Esophagus mucosa (tissue), 1 donor: ENCODE results near the gene REXO1. TPM values are rescaled to one million over a fixed set of nuclear protein-coding genes. Genes with fewer than 3 reads are reported as not detected.
"Not testable (repeated sequence)": the region's sequence is repeated elsewhere in the genome, so short reads cannot be mapped to it uniquely, and the experiment has no call there.

Source experiments
- ATAC-seq: fragments of 200-7000 bp; cut with Tn5 transposase; one replicate; pipeline ENCODE4 v1.9.1; 2020
- total RNA-seq: library from RNA; stranded (reverse); gene quantifications from one replicate; pipeline ENCODE4 v1.2.4, GENCODE V29; 2023
- donor health status: DM: yes; HTN: yes; CAD: no.

REXO1 gene, protein sequence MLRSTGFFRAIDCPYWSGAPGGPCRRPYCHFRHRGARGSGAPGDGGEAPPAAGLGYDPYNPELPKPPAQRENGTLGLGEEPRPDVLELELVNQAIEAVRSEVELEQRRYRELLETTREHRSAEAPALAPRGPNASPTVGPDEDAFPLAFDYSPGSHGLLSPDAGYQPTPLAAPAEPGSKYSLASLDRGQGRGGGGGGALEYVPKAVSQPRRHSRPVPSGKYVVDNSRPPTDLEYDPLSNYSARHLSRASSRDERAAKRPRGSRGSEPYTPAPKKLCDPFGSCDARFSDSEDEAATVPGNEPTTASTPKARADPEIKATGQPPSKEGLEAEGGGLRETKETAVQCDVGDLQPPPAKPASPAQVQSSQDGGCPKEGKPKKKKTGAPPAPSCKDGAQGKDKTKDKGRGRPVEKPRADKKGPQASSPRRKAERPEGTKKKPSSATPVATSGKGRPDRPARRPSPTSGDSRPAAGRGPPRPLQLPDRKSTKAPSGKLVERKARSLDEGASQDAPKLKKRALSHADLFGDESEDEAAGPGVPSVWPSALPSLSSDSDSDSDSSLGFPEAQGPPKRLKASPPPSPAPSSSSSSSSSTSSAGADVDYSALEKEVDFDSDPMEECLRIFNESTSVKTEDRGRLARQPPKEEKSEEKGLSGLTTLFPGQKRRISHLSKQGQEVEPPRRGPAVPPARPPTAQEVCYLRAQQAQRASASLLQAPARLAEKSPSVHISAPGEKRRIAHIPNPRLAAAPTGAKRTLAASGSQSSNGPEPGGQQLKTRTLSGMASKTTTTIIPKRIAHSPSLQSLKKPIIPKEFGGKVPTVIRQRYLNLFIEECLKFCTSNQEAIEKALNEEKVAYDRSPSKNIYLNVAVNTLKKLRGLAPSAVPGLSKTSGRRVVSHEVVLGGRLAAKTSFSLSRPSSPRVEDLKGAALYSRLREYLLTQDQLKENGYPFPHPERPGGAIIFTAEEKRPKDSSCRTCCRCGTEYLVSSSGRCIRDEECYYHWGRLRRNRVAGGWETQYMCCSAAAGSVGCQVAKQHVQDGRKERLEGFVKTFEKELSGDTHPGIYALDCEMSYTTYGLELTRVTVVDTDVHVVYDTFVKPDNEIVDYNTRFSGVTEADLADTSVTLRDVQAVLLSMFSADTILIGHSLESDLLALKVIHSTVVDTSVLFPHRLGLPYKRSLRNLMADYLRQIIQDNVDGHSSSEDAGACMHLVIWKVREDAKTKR
- total RNA-seq: 16.9 TPM

DNA sequence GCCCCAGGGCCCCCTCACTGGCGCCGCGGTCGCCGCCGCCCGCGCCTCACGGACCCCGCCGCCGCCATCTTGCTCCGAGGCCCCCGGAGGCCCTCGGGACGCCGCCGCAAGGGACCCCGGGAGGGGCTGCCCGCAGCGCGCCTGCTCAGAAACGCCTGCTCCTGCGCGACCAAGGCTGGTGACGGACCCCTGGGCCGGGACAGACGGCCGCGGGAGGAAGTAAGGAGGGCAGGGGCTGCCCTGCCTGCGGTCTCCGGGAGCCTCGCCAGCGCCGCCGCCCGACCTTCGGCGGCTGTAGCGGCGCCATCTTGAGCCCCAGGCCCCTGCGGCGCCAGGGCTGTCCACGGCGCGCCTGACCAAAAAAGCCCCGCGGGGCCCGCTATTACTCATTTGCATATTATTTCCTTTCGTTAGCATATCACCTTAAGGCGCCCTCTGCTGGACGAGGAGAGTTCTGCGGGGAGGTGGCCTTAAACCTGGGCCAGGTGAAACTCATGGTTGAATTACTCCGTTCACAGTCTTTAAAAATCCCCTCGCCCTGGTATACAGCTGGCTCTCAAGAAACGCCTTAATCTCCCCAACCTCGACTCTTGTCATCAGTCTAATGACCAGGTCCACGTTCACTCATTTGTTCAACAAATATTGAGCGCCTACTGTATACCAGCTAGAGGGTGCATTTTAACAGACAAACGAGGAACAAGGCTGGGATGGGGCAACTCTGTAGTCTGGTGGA, at the start of gene REXO1:
Gene REXO1, minus strand, starts transcription at position 85 of the 733 bp plus-strand sequence. CDS start 125 bp downstream, outside the sequence.
- peak; percentile 73 for ATAC-seq

DNA sequence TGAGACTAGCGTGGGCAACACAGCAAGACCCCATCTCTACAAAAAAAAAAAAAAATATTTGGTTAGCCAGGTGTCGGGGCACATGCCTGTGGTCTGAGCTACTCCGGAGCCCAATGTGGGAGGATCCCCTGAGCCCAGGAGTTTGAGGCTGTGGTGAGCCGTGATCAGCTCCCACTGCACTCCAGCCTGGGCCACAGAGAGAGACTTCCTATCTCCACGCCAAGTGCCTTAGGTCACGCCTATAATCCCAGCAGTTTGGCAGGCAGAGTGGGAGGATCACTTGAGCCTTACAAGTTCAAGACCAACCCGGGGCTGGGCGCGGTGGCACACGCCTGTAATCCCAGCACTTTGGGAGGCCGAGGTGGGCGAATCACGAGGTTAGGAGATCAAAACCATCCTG, 48.2 kb upstream of the REXO1 start:
- ATAC-seq: peak; percentile 16

DNA sequence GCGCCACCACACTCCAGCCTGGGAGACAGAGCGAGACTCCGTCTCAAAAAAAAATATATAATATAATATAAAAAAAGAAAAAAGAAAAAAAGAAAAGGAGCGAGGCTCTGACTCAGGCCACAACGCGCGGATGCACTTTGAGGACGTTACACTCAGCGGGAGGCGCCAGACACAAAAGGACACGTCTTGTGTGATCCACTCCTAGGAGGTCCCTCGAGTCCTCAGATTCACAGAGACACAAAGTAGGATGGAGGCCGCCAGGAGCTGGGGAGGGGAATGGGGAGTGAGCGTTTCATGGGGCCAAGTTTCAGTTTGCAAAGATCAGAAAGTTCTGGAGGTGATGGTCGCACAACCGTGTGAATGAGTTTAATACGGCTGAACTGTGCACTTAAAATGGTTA, 45.5 kb upstream of the REXO1 start:
- ATAC-seq: no peak

DNA sequence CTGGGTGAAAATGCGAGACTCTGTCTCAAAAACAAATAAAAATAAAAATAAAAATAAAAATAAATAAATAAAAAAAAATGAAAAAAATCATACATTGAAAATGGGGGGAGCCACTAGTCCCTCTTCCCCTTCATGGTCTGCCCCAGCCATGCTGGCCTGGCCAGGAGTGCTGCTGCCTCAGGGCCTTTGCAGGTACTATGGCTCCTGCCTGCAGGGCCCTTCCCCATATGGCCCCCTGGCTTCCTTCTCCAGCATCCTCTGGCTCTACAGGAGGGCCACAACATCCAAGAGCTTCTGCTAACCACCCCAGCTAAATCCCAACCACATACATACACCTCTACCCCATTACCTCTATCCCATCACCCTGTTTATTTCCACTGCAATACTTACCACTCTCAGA, 41.6 kb upstream of the REXO1 start:
- no peak for ATAC-seq

DNA sequence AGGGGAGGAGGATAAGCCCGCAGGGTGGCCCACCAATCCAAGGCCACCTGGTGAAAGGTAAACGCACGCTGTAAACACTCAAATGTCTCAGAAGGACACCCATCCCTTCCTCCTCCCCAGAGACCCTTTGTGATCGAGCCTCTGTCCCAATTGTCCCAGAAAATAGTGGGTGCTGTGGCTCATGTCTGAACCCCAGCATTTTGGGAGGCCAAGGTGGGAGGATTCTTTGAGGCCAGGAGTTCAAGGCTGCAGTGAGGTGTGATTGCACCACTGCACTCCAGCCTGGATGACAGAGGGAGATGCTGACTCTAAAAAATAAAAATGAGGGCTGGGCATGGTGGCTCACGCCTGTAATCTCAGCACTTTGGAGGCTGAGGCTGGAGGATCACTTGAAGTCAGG, 40.1 kb upstream of the REXO1 start:
- ATAC-seq: no peak

DNA sequence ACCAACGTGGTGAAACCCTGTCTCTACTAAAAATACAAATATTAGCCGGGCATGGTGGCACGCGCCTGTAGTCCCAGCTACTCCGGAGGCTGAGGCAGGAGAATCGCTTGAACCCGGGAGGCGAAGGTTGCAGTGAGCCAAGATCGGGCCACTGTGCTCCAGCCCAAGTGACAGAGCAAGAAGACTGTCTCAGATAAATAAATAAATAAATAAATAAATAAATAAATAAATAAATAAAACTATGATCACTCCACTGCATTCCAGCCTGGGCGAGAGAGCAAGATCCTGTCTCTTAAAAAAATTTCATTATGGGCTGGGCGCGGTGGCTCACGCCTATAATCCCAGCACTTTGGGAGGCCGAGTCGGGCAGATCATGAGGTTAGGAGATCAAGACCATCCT, 38.1 kb upstream of the REXO1 start:
- ATAC-seq: not testable (repeated sequence)

DNA sequence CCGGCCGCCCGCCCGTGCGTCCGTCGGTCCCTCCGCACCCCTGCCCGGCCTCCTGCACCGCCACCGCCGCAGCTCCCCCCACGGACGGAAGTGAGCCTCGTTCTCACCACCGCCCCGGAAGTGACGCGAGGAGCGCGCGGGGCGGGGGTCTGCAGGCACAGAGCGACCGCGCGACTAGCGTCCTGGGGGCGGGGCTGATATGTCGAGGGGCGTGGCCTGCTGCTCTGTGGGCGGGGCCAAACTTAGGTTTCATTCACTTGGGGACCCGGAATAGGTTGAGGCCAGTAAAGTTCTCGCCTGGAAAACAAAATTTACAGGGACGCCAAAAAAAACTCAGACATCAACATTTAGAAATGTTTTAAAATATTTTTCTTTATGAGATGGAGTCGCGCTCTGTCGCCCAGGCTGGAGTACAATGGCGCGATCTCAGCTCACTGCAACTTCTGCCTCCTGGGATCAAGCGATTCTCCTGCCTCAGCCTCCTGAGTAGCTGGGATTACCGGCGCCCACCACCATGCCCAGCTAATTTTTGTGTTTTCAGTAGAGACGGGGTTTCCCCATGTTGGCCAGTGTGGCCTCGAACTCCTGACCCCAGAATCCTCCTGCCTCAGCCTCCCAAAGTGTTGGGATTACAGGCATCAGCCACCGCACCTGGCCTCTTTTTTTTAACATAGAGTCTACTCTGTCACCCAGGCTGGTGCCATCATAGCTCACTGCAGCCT, 37.3 kb upstream of the REXO1 start, which contains the start of gene ABHD17A:
Gene ABHD17A, minus strand, starts transcription at position 99 of the 722 bp plus-strand sequence. CDS start 3,930 bp downstream, outside the sequence.
- peak; percentile 93 for ATAC-seq

DNA sequence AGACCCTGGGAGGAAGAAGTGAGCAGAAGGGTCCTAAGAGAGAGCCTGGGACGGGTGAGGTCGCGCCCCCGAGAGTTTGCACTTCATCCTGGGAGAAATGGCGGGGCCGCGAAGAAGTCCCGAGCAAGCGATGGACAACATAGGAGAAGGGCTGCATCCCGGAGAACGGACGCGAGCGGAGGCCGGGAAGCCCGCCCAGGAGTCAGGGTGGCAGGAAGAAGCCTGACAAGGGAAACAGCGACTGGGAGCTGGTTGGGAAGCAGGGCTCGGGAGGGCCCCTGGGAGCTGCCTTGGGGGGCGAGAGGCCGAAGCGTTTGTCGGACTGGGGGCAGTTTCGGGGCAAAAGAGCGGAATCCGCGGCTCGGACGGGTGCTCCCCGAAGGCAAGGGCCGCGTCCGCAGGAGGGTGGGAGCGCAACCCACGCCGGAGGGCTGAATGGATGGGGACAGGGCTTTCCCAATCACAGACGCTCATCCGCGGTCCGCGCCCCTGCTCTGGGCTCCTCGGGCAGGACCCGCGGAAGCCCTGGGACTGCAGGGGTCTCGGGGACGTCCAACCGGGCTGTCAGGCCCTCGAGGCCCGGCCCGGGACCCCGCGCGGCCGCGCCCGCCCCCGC, 36.5 kb upstream of the REXO1 start:
- peak; percentile 5 for ATAC-seq

DNA sequence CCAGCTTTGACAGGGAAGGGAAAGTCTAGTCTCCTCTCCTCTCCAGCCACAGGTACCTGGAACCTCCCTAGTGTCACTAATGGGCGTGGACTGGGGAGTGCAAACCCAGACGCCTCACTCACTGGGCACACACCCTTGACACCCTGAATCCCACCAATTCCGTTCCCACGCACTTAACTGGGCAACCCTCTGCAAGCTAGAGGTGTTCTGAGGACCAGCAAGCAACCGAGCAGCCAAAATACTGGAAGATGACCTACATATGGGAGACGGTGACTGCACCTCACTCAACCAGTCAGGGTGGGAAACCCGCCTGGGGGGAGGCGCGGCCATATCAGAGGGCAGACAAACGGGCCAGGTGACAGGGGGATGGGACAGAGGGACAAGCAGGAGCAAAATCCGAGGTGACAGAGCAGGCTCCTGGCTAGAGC, 36.0 kb upstream of the REXO1 start:
- peak; percentile 29 for ATAC-seq

DNA sequence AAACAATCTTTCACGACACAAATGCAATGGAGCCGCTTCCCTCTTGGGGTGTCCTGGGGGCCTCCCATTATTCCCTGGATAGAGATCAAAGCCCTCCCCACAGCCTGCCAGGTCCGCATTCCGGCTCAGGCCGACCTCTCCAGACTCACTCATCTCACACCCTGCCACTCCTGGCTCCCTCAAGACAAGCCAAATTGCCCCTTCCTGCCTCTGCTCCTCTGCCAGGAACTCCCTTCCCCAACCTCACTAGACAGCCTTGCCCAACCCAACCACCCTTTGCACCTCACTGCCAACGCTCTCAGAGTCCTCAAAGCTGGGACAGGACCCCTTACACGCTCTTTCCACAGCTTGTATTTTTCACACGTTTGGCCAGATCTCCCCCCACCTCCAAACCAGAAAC, 35.5 kb upstream of the REXO1 start:
- no peak for ATAC-seq

DNA sequence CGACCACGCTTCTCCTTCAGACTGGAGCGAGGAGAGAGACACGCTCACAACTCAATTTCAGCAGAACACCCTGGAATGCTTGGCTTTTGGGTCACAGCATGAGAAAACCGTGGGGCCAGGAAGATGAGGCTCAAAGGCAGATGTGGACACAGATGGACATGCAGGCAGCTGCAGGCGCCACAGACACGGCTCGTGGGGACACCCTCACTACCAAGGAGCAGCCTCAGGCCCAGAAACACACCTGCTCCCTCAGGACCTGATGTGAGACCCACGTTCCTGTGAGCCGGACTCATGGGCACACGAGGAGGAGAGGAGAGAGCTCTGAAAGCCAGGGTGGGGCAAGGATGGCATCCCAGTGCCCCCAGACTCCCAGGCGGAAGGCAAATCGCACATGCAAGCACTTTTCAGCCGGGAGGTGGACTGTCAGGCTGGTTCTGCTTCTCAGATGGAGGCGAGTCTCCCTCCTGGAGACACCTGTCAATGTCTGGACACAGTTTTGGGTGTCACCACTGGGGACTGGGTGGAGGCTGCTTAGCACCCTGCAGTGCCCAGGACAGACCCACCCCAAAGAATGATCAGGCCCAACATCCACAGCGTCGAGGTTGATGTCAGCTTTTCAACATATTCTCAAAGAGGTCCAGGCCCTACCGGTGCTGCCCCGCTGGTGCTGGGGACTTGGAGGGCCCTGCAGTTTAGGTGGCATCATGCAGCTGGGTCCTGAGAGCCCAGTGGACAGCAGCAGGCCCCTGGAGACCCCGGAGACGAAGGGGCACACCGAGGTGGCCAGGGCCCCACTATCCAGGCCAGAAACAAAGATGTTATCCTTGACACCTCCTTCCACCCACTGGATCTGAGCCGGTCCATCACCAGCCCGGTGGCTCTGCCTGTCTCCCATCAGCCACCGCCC, 34.8 kb upstream of the REXO1 start:
- no peak for ATAC-seq

DNA sequence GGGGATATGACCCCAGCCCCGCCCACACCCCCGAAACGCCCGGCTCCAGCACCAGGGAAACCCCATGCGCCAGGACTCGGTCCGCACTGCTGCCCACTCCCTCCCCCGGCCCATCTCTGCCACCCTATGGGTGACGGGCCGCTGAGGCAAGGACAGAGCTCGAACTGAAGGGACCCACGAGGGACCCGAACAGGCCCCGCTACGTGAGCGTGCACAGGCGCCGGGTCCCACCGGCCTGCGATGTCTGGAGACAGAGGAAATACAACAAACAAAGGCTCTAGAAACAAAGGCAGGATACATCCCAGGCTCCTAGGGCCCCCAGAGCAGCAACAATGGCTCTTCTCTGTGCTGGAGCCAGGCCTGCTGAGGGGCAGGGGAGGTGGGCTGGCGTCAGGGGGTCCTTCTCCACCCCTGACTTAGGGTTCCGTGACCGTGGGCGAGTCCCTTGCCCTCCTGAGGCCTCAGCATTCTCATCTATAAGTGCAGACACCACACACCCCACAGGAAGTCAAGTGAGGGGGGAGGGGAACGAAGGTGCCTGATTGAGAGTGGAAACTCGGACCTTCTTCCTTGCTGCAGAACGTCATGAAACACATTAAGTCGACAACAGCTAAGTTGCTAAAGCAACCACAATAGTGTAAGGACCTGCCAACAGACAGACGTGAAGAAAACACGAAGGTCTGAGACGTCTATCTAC, 34.0 kb upstream of the REXO1 start:
- no peak for ATAC-seq

DNA sequence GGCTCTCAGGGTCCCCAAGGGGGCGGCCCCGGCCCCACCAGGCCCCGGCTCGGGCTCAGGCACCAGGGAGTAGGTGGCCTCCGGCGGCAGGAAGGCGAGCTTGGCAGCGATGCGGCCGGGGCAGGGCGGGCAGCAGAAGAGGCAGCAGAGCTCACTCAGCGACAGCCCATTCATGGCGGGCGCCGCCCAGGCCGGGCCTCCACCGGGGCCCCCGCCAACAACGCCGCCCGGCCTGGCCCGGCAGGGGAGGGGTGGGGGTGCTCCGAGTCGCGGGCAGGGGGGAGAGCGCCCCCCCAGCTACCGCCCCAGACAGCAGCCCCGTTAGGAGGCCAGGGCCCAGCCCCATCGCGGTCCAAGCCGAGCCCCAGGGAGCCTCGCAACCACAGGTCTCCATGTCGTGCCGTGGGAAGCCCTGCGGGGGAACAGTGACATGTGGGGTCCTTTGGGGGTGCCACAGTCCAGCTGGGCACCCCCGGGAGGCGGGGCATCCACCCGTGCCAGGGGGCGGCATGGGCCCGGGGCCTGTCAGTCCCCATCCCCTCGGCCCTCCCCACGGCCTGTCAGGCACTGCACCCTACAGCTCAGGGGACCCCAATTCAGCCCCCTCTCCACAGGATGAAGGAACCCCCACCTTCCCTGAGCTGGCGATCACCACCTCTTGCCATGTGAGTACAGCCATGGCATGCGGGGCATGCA, 33.3 kb upstream of the REXO1 start:
- not testable (repeated sequence) for ATAC-seq

DNA sequence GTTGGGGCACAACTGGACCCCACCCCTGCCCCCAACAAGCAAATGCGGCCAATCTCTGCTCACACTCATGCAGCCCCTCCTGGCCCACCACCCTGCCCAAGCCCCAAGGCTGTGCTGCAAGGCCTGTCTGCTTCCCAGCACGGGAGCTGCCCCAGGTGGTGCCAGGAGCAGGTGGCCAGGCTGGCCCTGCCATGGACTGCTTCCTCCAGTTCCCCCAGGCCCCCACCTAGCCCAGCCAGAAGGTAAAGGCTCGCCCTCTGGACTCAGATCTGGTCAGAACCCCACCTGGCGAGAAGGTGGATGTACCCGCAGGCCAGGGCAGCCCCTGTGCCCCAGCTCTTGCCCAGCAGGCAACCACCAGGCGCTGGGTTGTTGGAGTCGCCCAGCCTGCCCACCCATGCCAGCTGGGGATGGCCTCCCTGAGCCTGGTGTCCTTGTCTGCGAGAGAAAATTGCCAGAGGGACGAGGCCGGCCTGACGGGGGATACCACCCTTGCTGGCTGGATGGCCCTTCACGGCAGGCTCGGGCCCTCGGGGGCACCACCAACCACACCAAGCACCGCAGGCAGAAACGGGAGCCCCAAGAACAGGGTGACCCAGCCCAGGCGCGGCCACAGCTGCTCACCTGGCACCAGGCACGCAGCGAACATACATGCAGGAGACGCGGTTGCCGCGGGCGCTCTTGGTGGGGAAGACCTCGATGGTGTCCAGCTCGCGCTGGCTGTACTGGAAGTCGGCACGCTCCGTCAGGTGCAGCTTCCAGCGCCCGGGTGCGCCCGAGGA, 32.5 kb upstream of the REXO1 start:
- no peak for ATAC-seq

DNA sequence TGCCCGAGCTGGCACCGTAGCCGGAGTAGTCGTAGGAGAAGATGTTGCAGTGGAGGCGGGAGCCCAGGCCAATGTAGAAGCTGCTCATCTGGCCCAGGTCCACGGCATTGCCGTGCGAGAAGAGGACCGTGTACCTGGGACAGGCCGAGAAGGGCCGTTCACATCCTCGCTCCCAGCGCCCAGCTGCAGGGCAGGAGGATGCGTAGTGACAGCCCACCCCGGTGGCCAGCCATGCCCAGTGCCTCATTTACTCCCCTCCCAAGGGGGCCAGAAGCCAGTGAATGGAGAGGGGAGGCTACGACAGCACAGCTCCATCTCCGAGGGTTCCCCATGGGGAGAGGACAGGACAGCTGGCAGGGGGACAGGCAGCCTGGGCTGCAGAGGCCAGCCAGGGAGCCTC, 31.7 kb upstream of the REXO1 start:
- not testable (repeated sequence) for ATAC-seq

DNA sequence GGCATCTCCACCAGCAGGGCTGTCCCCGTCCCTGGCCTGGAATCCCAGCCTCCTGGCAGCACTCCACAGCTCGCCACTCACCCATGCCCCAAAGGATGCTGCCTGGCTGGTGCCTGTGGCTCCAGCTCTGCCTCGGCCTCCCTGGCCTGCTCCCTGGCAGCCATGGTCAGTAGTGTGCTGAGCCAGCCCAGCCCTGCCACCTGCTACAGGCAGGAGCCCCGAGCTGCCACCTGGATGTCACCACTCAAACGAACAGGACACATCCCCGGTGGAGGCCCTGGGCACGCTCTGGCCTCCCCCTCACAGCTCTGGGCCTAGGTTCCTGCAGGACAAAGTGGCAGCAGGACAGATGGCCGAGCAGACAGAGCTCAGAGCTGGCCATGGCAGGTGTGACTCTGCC, 30.3 kb upstream of the REXO1 start:
- not testable (repeated sequence) for ATAC-seq

DNA sequence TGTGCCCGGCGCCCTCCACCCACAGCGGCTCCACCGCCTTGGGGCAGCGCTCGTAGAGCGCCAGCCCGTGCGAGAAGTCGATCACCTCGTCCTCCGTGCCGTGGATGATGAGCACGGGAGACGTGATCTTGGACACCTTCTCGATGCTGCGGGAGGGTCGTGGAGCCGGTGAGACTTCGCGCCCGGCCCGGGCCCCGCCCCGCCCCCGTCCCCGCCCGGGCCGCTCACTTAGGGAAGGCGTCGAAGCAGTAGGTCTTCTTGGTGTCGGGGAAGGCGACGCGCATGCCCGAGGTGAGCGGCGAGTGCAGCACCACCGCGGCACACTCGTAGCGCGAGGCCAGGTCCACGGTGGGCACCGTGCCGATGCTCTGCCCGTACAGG, 29.0 kb upstream of the REXO1 start:
- not testable (repeated sequence) for ATAC-seq
